Testis (tissue), 3 donors: ENCODE data around the gene YIPF1. TPM values are rescaled to one million over a fixed set of nuclear protein-coding genes. Genes with fewer than 3 reads are reported as not detected.
"Not testable (repeated sequence)": the region's sequence is repeated elsewhere in the genome, so short reads cannot be mapped to it uniquely, and the experiment has no call there.

Source experiments
- DNase-seq: peaks from one replicate; pipeline ENCODE4 v3.0.0-alpha.2; 2019
- H3K27ac ChIP-seq, 2 donors: fragments of 200-600 bp; sonication (generic); one replicate each; pipeline ENCODE4 v1.5.1; 2019
- H3K27me3 ChIP-seq: fragments of 200-600 bp; sonication (generic); one replicate; pipeline ENCODE4 v1.5.1; 2019
- H3K36me3 ChIP-seq: fragments of 200-600 bp; sonication (generic); one replicate; pipeline ENCODE4 v1.5.1; 2017; ENCODE audit warnings: low read depth; ENCODE audit errors: missing control alignments
- H3K4me1 ChIP-seq: fragments of 200-600 bp; sonication (generic); one replicate; pipeline ENCODE4 v1.5.1; 2019
- H3K4me3 ChIP-seq, 2 donors: fragments of 200-600 bp; sonication (generic); one replicate each; pipeline ENCODE4 v1.5.1; 2017 to 2019
- H3K9me3 ChIP-seq: fragments of 200-600 bp; sonication (generic); one replicate; pipeline ENCODE4 v1.5.1; 2017
- CTCF ChIP-seq, 3 experiments: fragments of 450-650 bp in 2 of 3; fragments of 200-600 bp in 1 of 3; sonication (generic) in 1 of 3; IDR thresholded peaks; one replicate each; pipeline ENCODE4 v1.5.1; 2016 to 2019; ENCODE audit warnings: antibody characterized with exemption in 3 of 3, mild to moderate bottlenecking in 2 of 3, moderate library complexity in 1 of 3
- POLR2A ChIP-seq: fragments of 450-650 bp; IDR thresholded peaks from one replicate; pipeline ENCODE4 v1.6.1; 2017; ENCODE audit warnings: antibody characterized with exemption, mild to moderate bottlenecking, moderate library complexity
- WGBS, 2 donors: methylation state at CpG; one replicate each; pipeline ENCODE4 v1.1.5; 2018; 5-methylcytosine and 5-hydroxymethylcytosine counted together
- intact Hi-C: fragments of 100-400 bp; cut with DNase I; formaldehyde crosslinking; loops from one replicate; pipeline ENCODE4 v1.15.1; 2023; ENCODE audit warnings: low total_unique reads
- polyA plus RNA-seq: library from polyadenylated mRNA; stranded (reverse); fragments of 350-450 nt; fragmentation: Illumina TruSeq; extraction: RNeasy Lipid Tissue Mini Kit (QIAGEN cat#74804); gene quantifications from one replicate; pipeline ENCODE4 v1.2.3, GENCODE V29; 2014; ENCODE audit warnings: low read depth, low replicate concordance; ENCODE audit not compliant: insufficient read depth
- total RNA-seq, 2 donors: library from RNA; depleted of rRNA; stranded (reverse); fragments of >200 nt; gene quantifications; one replicate each; pipeline ENCODE4 v1.2.3, GENCODE V29; 2016

YIPF1 gene
- total and polyA plus RNA-seq, 3 donors from 2014 or later: 34.1 to 45.9 (median 35.9) TPM

GRCh38 chr1:53822931-53823330, 66.7 kb downstream of the YIPF1 start:
- H3K4me3 ChIP-seq: no peak overlapping the region
- no peaks in the 10 kb centered on the region for H3K4me1 ChIP-seq
- H3K27me3 ChIP-seq: no peaks in the 10 kb centered on the region
- no peaks in the 10 kb centered on the region for H3K9me3 ChIP-seq
- no peaks in the 10 kb centered on the region for H3K36me3 ChIP-seq
- no peak for DNase-seq
- no peak overlapping the region for H3K27ac ChIP-seq
- intact Hi-C loops: no loop called here
- 89 to 96% methylated on average over 3 of the region's 3 CpGs for WGBS, 2 donors
- TF ChIP-seq CTCF (IDR thresholded peaks at IDR 0.05) (no peak), POLR2A (no peak)

- Histone ChIP-seq H3K9me3 (no peaks in the 10 kb centered on the region), H3K27ac (no peak overlapping the region), H3K4me3 (no peak overlapping the region), H3K4me1 (no peaks in the 10 kb centered on the region), H3K27me3 (no peaks in the 10 kb centered on the region), H3K36me3 (no peaks in the 10 kb centered on the region)
- WGBS, 2 donors: 91 to 93% methylated on average over 5 of the region's 5 CpGs
- intact Hi-C loops: no loop called here
- DNase-seq: no peak
- TF ChIP-seq CTCF (IDR thresholded peaks at IDR 0.05) (peak in 1 of 3 experiments; percentile 14), POLR2A (no peak)
Observed at GRCh38 chr1:53821380-53821779, 68.2 kb downstream of the YIPF1 start.

GRCh38 chr1:53819387-53819786, 70.2 kb downstream of the YIPF1 start:
- Histone ChIP-seq H3K4me1 (no peaks in the 10 kb centered on the region), H3K4me3 (no peak overlapping the region), H3K9me3 (no peaks in the 10 kb centered on the region), H3K27me3 (no peaks in the 10 kb centered on the region), H3K27ac (no peak overlapping the region), H3K36me3 (no peaks in the 10 kb centered on the region)
- intact Hi-C loops: no loop called here
- no peak for DNase-seq
- TF ChIP-seq POLR2A (no peak), CTCF (IDR thresholded peaks at IDR 0.05) (no peak)

GRCh38 chr1:53816584-53816983, 73.0 kb downstream of the YIPF1 start:
- H3K27me3 ChIP-seq, H3K27ac ChIP-seq, intact Hi-C loops, DNase-seq, H3K9me3 ChIP-seq, H3K4me1 ChIP-seq, H3K36me3 ChIP-seq, H3K4me3 ChIP-seq: not testable (repeated sequence)
- 94 to 100% methylated on average over 1 of the region's 1 CpG for WGBS, 2 donors

- 82 to 94% methylated on average over 1 of the region's 1 CpG for WGBS, 2 donors
- H3K36me3 ChIP-seq, H3K4me1 ChIP-seq, H3K27ac ChIP-seq, H3K4me3 ChIP-seq, DNase-seq, H3K27me3 ChIP-seq, H3K9me3 ChIP-seq, intact Hi-C loops: not testable (repeated sequence)
Observed at GRCh38 chr1:53815484-53815883, 74.1 kb downstream of the YIPF1 start.

GRCh38 chr1:53811414-53811851, 78.2 kb downstream of the YIPF1 start:
- TF ChIP-seq CTCF (IDR thresholded peaks at IDR 0.05) (no peak), POLR2A (no peak)

More at GRCh38 chr1:53811414-53811851, 78.2 kb downstream of the YIPF1 start:
- DNase-seq: no peak
- intact Hi-C loops: no loop called here
- H3K4me1 ChIP-seq: no peaks in the 10 kb centered on the region
- WGBS, 2 donors: 98 to 100% methylated on average over 2 to 4 of the region's 4 CpGs
- H3K4me3 ChIP-seq: no peak overlapping the region
- H3K9me3 ChIP-seq: no peaks in the 10 kb centered on the region
- H3K36me3 ChIP-seq: no peaks in the 10 kb centered on the region
- H3K27ac ChIP-seq: no peak overlapping the region
- H3K27me3 ChIP-seq: no peaks in the 10 kb centered on the region
